NK-92 (cell line): ENCODE results near the gene CRB2.
"Not testable (repeated sequence)": the region's sequence is repeated elsewhere in the genome, so short reads cannot be mapped to it uniquely, and the experiment has no call there.

Experiments
- DNase-seq: peaks from one replicate; lab custom pipeline; 2025; ENCODE audit not compliant: unreplicated experiment; lab: John Stamatoyannopoulos, UW

Gene CRB2

GRCh38 chr9:123327697-123328100, 28.3 kb upstream of the CRB2 start:
- DNase-seq = no peak

DNA sequence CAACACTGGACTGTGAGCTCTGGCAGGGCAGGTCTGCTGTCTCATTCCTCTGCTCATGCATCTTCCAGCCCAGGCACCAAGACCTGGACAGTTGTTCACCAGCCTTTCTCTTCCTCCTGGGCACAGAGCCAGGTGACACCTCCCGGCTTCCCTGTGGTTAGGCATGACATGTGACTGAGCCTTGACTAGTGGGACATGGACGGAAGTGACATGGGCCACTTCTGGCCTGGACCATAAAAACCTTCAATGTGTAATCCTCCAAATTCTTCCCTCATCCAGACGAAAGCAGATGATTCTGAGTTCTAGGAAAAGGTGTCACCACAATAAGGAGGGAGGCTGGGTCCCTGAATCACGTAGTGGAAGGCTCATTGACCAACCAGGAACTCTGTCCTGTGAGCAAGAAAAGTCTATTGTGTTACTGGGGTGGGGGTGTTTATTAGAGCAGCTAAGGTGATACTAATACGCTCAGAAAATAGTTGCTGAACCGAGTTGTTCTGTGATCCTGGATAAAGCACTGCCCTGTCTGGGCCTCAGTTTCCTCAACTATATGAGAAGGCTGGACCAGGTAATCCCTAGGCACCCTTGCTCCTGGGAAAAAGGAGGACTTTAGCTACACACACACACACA, 26.6 kb upstream of the CRB2 start:
- no peak for DNase-seq

- no peak for DNase-seq
These were observed 24.5 kb upstream of the CRB2 start for GRCh38 chr9:123331346-123332060.

GRCh38 chr9:123333058-123333669, 22.8 kb upstream of the CRB2 start:
- DNase-seq = not testable (repeated sequence)

- DNase-seq = no peak
These were observed 21.4 kb upstream of the CRB2 start for GRCh38 chr9:123334639-123335038.

DNA sequence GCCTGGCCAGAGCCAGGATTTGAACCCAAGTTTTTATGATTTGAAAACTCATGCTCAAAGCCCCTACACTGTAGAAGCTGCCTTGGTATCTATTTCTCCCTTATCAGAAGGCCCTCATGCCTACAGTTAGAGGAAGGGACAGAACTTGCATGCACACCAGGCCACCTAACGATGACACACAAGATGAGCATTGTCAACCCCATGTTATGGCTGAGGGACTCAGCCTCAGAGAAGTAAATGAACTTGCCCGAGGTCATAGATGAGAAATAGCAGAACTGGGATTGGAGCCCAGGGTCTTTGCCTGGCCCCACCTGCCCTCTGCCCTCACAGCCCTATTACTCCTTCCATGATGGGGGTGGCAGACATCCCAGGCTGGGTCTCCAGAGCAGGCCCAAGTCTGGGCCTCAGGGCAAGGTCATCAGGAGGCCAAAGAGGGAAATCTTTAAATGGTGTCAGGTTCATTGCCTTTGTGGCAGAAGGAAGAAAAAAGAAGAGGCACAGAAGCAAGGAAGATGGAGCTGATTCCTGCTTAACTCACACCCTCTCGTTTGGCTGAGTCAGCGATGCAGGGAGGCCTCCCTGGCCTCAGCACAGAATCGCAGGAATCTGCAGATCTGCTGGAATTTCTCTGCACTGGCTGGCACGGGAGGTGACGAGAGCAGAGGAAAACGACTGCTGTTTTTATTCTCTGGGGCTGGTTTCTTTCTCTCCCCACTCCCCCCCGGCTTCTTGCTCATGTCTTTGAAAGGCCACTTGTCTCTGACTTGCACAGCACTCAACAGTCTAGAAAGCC, 20.6 kb upstream of the CRB2 start:
- no peak for DNase-seq

- no peak for DNase-seq
These were observed 20.0 kb upstream of the CRB2 start for GRCh38 chr9:123335986-123336329.

GRCh38 chr9:123336449-123336848, 19.5 kb upstream of the CRB2 start:
- DNase-seq = no peak

DNA sequence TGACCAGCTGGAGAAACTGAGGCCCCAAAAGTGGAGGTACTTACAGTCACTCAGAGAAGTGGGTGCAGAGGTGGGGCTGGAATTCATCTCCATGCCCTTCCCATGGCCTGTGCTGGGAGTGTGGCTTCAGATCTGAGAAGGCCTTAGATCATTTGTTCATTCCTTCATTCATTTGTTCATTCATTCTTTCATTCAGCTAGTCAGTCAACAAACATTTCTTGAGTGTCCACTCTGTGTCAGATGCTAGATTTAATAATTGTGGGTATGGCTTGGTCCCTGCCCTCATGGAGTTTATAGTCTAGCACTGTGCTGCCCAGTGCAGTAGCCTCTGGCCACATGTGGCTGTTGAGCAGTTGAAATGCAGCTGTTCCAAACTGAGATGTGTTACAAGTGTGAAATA, 19.0 kb upstream of the CRB2 start:
- DNase-seq = no peak

DNA sequence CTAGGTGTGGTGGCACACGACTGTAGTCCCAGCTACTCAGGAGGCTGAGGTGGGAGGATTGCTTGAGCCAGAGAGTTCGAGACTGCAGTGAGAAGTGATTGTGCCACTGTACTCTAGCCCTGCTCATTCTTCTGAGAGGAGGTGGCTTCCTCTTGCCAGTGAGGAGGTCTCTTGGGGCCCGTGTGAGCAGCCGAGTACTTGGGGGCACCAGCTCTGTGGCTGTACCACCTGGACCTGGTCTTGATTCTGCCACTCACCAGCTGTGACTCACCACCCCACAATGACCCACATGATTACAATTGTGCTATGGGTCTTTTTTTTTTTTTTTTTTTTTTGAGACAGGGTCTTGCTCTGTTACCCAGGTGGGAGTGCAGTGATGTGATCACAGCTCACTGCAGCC, 18.0 kb upstream of the CRB2 start:
- DNase-seq = no peak

- no peak for DNase-seq
These were observed 17.0 kb upstream of the CRB2 start for GRCh38 chr9:123338710-123339665.

DNA sequence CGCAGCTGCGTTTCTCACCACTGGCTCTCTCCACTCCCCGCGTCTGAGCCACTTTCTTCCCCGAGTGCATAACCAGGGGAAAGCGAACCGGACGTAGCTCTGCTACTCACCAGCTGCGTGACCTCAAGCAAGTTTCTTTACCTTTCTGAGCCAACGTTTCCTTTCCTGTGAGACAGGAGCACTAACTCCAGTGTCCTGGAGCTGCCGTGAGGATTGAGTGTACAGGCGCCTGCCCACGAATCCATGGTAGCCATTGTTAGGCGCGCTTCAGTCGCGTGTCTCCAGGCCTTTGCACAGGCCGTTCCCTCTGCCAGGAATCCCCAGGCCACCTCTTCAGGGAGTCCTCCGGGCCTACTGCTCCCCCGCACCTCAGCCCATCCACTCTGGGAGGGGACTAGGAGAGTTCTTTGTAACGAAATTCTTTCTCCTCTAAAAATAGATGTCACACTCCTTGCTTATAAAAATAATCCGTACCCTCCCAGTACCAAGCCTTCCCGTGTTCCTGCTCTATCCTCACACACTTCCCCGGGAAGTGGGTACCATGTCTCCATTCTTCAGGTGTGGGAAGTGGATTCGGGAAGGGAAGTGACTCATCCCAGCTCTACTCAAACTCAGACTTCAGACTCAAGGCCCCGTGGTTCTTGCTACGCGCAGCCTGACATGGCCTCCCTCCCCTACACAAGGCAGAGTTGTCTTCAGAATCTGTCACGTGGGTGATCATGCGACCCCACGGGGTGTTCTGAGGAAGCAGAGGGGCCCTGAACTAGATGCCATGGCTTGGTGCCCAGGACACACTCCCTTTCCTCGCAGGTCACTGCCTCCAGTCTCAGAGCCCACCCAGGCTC, 16.1 kb upstream of the CRB2 start:
- no peak for DNase-seq

- DNase-seq = no peak
These were observed 14.2 kb upstream of the CRB2 start for GRCh38 chr9:123341816-123342215.

DNA sequence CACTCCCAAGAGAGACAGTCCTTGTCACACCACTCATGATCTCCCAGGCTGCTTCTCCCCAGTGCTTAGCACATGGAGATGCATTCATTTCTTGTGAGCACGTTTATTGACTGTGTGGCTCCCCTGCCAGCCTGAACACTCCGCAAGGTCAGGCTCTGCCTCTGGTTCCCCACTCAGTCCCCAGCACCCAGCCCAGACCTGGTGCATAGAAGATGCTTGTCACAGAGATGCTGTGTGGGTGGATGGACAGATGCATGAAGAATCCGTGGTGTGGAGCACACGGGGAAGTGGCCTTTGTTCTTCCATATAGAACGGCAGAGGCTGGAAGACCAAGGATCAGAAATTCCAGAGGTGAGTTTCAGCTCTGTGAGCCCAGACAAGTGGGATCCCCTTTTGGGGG, 13.8 kb upstream of the CRB2 start:
- no peak for DNase-seq

- DNase-seq = no peak
These were observed 12.4 kb upstream of the CRB2 start for GRCh38 chr9:123343443-123344191.

- DNase-seq = no peak
These were observed 11.6 kb upstream of the CRB2 start for GRCh38 chr9:123344192-123344949.

DNA sequence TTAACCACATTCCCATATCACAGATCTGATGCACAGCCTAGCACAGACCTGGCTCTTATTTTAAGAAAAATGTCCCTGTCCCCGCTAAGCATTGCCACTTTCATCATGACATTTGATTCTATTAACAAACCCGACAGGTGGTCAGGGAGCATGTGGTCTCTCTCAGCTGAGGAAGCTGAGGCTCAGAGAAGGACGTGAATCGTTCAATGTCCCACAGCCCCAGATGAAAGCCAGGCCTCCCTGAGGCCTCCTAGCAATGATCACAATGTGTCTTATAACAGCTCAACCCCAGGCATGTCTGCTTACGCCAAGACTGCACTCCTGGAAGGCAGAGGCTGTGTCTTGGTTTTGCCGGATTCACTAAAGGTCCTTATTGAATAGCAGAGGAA, 10.4 kb upstream of the CRB2 start:
- DNase-seq = no peak

GRCh38 chr9:123346026-123346425, 10.0 kb upstream of the CRB2 start:
- DNase-seq = no peak
